H9 (cell line): ENCODE results near the gene RUSC2. TPM values are rescaled to one million over a fixed set of nuclear protein-coding genes. Genes with fewer than 3 reads are reported as not detected.
"Not testable (repeated sequence)": the region's sequence is repeated elsewhere in the genome, so short reads cannot be mapped to it uniquely, and the experiment has no call there.

Source experiments
- DNase-seq: peaks from one replicate; pipeline ENCODE4 v3.0.0-alpha.2; 2017
- H2AFZ ChIP-seq: one replicate; pipeline ENCODE4 v1.6.1; 2013; ENCODE audit warnings: mild to moderate bottlenecking, low read length, control low read depth, moderate library complexity
- H2AK5ac ChIP-seq: 2 replicates; pipeline ENCODE4 v1.6.1; 2013; ENCODE audit warnings: low read length, control low read depth, mixed read lengths; ENCODE audit not compliant: insufficient read length
- H2BK120ac ChIP-seq: one replicate; pipeline ENCODE4 v1.6.1; 2013; ENCODE audit warnings: low read depth, mild to moderate bottlenecking, low read length, control low read depth, inconsistent platforms; ENCODE audit not compliant: poor library complexity, severe bottlenecking
- H2BK12ac ChIP-seq: 2 replicates; pipeline ENCODE4 v1.6.1; 2013; ENCODE audit warnings: low read length, control low read depth, mixed read lengths, low read depth; ENCODE audit not compliant: insufficient read length
- H2BK15ac ChIP-seq: 2 replicates; pipeline ENCODE4 v1.6.1; 2013; ENCODE audit warnings: low read depth, low read length, control low read depth
- H2BK20ac ChIP-seq: one replicate; pipeline ENCODE4 v1.6.1; 2013; ENCODE audit warnings: low read depth, mild to moderate bottlenecking, low read length, control low read depth, inconsistent platforms; ENCODE audit not compliant: poor library complexity, severe bottlenecking
- H2BK5ac ChIP-seq: 2 replicates; pipeline ENCODE4 v1.6.1; 2013; ENCODE audit warnings: low read length, control low read depth, mixed read lengths; ENCODE audit not compliant: insufficient read length
- H3K14ac ChIP-seq: 2 replicates; pipeline ENCODE4 v1.6.1; 2013; ENCODE audit warnings: low read length, control low read depth; ENCODE audit not compliant: insufficient read depth
- H3K18ac ChIP-seq: 2 replicates; pipeline ENCODE4 v1.6.1; 2013; ENCODE audit warnings: low read depth, mild to moderate bottlenecking, mixed read lengths, low read length, control low read depth; ENCODE audit not compliant: insufficient read length
- H3K23ac ChIP-seq: 2 replicates; pipeline ENCODE4 v1.6.1; 2013; ENCODE audit warnings: low read length, control low read depth, mixed read lengths, low read depth; ENCODE audit not compliant: insufficient read length
- H3K23me2 ChIP-seq: 2 replicates; pipeline ENCODE4 v1.6.1; 2013; ENCODE audit warnings: low read depth, mild to moderate bottlenecking, mixed read lengths, low read length, control low read depth; ENCODE audit not compliant: insufficient read length, poor library complexity, severe bottlenecking
- H3K27ac ChIP-seq: 2 replicates; pipeline ENCODE4 v1.5.1; 2013; ENCODE audit warnings: low read length, control low read depth, mixed read lengths, low read depth; ENCODE audit not compliant: insufficient read length
- H3K27me3 ChIP-seq: 2 replicates; pipeline ENCODE4 v1.6.1; 2013; ENCODE audit warnings: low read length, control low read depth, inconsistent platforms; ENCODE audit not compliant: insufficient read depth
- H3K4ac ChIP-seq: 2 replicates; pipeline ENCODE4 v1.6.1; 2013; ENCODE audit warnings: low read depth, mild to moderate bottlenecking, control low read depth, inconsistent platforms, low read length, moderate library complexity
- H3K4me1 ChIP-seq: 2 replicates; pipeline ENCODE4 v1.6.1; 2013; ENCODE audit warnings: low read length, control low read depth, inconsistent platforms; ENCODE audit not compliant: insufficient read depth
- H3K4me2 ChIP-seq: 2 replicates; pipeline ENCODE4 v1.6.1; 2013; ENCODE audit warnings: low read length, control low read depth, mixed read lengths; ENCODE audit not compliant: insufficient read length, insufficient read depth
- H3K56ac ChIP-seq: 2 replicates; pipeline ENCODE4 v1.6.1; 2013; ENCODE audit warnings: low read depth, mild to moderate bottlenecking, mixed read lengths, low read length, control low read depth; ENCODE audit not compliant: insufficient read length
- H3K79me1 ChIP-seq: 2 replicates; pipeline ENCODE4 v1.6.1; 2013; ENCODE audit warnings: low read depth, mild to moderate bottlenecking, moderate library complexity, low read length, control low read depth, inconsistent platforms; ENCODE audit not compliant: insufficient read depth, poor library complexity, severe bottlenecking
- H3K79me2 ChIP-seq: 2 replicates; pipeline ENCODE4 v1.6.1; 2013; ENCODE audit warnings: low read length, control low read depth, inconsistent platforms; ENCODE audit not compliant: insufficient read depth
- H3K9ac ChIP-seq: 2 replicates; pipeline ENCODE4 v1.6.1; 2013; ENCODE audit warnings: low read length, control low read depth, mixed read lengths; ENCODE audit not compliant: insufficient read length; ENCODE audit errors: extremely low read depth
- H3K9me3 ChIP-seq: one replicate; pipeline ENCODE4 v1.6.1; 2013; ENCODE audit warnings: low read depth, low read length, inconsistent platforms; ENCODE audit not compliant: control insufficient read depth
- H3T11ph ChIP-seq: one replicate; pipeline ENCODE4 v1.6.1; 2013; ENCODE audit warnings: mild to moderate bottlenecking, low read length, control low read depth, inconsistent platforms
- H4K20me1 ChIP-seq: one replicate; pipeline ENCODE4 v1.6.1; 2013; ENCODE audit not compliant: control insufficient read depth, insufficient read length, insufficient read depth
- H4K5ac ChIP-seq: 2 replicates; pipeline ENCODE4 v1.6.1; 2013; ENCODE audit warnings: low read depth, mild to moderate bottlenecking, mixed read lengths, low read length, control low read depth; ENCODE audit not compliant: insufficient read length
- H4K8ac ChIP-seq: replicated peaks from 2 replicates; pipeline ENCODE4 v1.6.1; 2013; ENCODE audit warnings: low read length, control low read depth, mixed read lengths, low read depth; ENCODE audit not compliant: insufficient read length
- H4K91ac ChIP-seq: 2 replicates; pipeline ENCODE4 v1.6.1; 2013; ENCODE audit warnings: low read depth, mild to moderate bottlenecking, moderate library complexity, mixed read lengths, low read length, control low read depth; ENCODE audit not compliant: insufficient read length
- H3K27ac Mint-ChIP-seq, 3 experiments: 2 replicates in 2 of 3; 3 replicates in 1 of 3; pipeline ENCODE4 v1.8.0; 2020 to 2021; ENCODE audit warnings: mixed read lengths in 3 of 3, mild to moderate bottlenecking in 1 of 3, moderate library complexity in 1 of 3
- H3K27me3 Mint-ChIP-seq: 2 replicates; pipeline ENCODE4 v1.8.0; 2021; ENCODE audit warnings: low read depth, mild to moderate bottlenecking, moderate library complexity, mixed read lengths
- H3K36me3 Mint-ChIP-seq, 3 experiments: 2 replicates in 2 of 3; 3 replicates in 1 of 3; pipeline ENCODE4 v1.8.0; 2020 to 2021; ENCODE audit warnings: low read depth in 3 of 3, mixed read lengths in 3 of 3; ENCODE audit not compliant: insufficient read depth in 1 of 3
- H3K4me1 Mint-ChIP-seq, 2 experiments: 2 replicates each; pipeline ENCODE4 v1.8.0; 2020; ENCODE audit warnings: mixed read lengths in 2 of 2
- H3K4me3 Mint-ChIP-seq, 2 experiments: 2 replicates in 1 of 2; 3 replicates in 1 of 2; pipeline ENCODE4 v1.8.0; 2020 to 2021; ENCODE audit warnings: mild to moderate bottlenecking in 2 of 2, mixed read lengths in 2 of 2, moderate library complexity in 1 of 2
- H3K9me3 Mint-ChIP-seq, 2 experiments: 2 replicates in 1 of 2; 3 replicates in 1 of 2; pipeline ENCODE4 v1.8.0; 2020; ENCODE audit warnings: mild to moderate bottlenecking in 2 of 2, mixed read lengths in 2 of 2, moderate library complexity in 1 of 2
- WGBS: extraction: QIAGEN DNeasy Blood & Tissue Kit; methylation state at CpG from one replicate; pipeline ENCODE4 v1.1.7; 2013; ENCODE audit warnings: missing lambda C conversion rate, low lambda C conversion rate, mixed read lengths; ENCODE audit not compliant: insufficient read length; ENCODE audit errors: extremely low coverage; 5-methylcytosine and 5-hydroxymethylcytosine counted together
- total RNA-seq: library from RNA; stranded (reverse); gene quantifications from 2 replicates; pipeline ENCODE4 v1.2.1, GENCODE V29; 2021
- TF ChIP-seq, protein P1 (sequence below): fragments of 200-600 bp; sonication (generic); conservative IDR thresholded peaks from 3 replicates; pipeline ENCODE4 v1.8.0; 2021; ENCODE audit warnings: antibody characterized with exemption, mild to moderate bottlenecking

RUSC2 gene
- total RNA-seq, 1 experiment from 2014 or later, result 6.3 TPM

DNA sequence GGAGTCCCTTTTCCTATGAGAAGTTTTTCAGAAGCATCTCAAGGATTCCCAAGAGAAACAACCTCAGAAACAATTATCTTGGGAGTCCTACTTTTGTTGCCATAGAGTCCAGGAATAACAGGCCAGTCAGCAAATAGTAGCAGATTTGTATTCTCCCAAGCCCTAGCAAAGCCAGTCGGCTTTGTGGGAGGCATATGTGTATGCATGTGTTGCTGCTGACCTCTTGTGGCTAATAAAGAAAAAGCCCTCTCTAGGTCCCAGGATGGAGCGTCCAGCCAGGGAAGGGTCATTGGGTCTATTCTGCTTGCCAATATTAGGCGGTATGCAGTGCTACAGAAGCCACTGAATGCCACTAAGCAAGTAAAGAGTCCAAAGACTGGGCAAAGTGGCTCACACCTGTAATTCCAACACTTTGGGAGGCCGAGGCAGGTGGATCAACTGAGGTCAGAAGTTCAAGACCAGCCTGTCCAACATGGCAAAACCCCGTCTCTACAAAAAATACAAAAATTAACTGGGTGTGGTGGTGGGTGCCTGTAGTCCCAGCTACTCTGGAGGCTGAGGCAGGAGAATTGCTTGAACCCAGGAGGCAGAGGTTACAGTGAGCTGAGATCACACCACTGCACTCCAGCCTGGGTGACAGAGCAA lies 12.6 kb upstream of the RUSC2 start:
- H2BK15ac ChIP-seq, H3K4me2 ChIP-seq, H3K56ac ChIP-seq, H3K79me1 ChIP-seq, H3K14ac ChIP-seq, H3K9me3 ChIP-seq, H3K79me2 ChIP-seq, H3K9ac ChIP-seq, H2AK5ac ChIP-seq, H3K4me1 ChIP-seq, H2BK20ac ChIP-seq, H4K91ac ChIP-seq, H3K4ac ChIP-seq, H3K4me3 Mint-ChIP-seq, H4K5ac ChIP-seq, H3K36me3 Mint-ChIP-seq, H4K8ac ChIP-seq, H3K9me3 Mint-ChIP-seq, H3K4me1 Mint-ChIP-seq, H2AFZ ChIP-seq, H3K23ac ChIP-seq, H3K27ac ChIP-seq, H3K27me3 ChIP-seq, H3T11ph ChIP-seq, H3K27ac Mint-ChIP-seq, H4K20me1 ChIP-seq, H3K23me2 ChIP-seq, H2BK12ac ChIP-seq, H2BK5ac ChIP-seq, H2BK120ac ChIP-seq, H3K18ac ChIP-seq: not testable (repeated sequence)
- H3K27me3 Mint-ChIP-seq, result peaks cover 14% of the 10 kb centered on the region
- DNase-seq, result peak; percentile 65
- no CpG with 5 or more reads among the region's 5 CpGs for WGBS
- TF ChIP-seq, protein P1, sequence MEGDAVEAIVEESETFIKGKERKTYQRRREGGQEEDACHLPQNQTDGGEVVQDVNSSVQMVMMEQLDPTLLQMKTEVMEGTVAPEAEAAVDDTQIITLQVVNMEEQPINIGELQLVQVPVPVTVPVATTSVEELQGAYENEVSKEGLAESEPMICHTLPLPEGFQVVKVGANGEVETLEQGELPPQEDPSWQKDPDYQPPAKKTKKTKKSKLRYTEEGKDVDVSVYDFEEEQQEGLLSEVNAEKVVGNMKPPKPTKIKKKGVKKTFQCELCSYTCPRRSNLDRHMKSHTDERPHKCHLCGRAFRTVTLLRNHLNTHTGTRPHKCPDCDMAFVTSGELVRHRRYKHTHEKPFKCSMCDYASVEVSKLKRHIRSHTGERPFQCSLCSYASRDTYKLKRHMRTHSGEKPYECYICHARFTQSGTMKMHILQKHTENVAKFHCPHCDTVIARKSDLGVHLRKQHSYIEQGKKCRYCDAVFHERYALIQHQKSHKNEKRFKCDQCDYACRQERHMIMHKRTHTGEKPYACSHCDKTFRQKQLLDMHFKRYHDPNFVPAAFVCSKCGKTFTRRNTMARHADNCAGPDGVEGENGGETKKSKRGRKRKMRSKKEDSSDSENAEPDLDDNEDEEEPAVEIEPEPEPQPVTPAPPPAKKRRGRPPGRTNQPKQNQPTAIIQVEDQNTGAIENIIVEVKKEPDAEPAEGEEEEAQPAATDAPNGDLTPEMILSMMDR, result peak; percentile 87
